ENCODE results near the gene CCDC191.
A peak's percentile ranks its signal among the peaks of the same experiment; 100 is the strongest.

CCDC191 gene, protein sequence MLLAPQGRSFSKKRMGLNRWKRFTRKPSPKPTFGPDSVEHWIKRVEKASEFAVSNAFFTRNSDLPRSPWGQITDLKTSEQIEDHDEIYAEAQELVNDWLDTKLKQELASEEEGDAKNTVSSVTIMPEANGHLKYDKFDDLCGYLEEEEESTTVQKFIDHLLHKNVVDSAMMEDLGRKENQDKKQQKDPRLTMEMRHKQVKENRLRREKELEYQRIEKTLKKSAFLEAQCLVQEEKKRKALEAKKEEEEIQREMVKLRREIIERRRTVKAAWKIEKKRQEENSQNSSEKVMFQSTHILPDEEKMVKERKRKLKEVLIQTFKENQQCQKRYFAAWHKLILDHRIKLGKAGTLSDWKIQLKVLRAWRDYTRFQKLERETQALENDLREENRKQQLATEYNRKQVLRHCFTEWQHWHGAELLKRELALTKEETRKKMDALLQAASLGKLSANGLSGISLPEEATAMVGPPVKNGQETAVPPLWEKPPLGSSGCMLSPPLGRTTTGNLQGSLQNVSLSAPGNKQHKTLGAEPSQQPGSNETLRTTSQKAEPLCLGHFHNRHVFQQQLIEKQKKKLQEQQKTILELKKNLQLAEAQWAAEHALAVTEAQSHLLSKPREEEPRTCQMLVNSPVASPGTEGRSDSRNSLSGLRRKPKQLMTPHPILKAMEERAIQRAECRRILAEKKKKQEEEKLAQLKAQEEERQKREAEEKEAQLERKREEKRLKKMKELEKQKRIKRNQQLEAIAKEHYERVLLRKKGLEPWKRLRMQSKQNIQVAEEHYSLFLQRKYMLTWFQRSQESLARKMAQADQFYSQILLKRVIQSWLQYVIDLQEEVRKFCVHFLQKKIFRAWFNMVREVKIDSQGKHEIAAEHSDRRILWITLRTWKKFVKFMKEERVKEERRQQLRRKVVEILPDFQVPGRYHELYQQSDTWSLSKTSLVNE

DNA sequence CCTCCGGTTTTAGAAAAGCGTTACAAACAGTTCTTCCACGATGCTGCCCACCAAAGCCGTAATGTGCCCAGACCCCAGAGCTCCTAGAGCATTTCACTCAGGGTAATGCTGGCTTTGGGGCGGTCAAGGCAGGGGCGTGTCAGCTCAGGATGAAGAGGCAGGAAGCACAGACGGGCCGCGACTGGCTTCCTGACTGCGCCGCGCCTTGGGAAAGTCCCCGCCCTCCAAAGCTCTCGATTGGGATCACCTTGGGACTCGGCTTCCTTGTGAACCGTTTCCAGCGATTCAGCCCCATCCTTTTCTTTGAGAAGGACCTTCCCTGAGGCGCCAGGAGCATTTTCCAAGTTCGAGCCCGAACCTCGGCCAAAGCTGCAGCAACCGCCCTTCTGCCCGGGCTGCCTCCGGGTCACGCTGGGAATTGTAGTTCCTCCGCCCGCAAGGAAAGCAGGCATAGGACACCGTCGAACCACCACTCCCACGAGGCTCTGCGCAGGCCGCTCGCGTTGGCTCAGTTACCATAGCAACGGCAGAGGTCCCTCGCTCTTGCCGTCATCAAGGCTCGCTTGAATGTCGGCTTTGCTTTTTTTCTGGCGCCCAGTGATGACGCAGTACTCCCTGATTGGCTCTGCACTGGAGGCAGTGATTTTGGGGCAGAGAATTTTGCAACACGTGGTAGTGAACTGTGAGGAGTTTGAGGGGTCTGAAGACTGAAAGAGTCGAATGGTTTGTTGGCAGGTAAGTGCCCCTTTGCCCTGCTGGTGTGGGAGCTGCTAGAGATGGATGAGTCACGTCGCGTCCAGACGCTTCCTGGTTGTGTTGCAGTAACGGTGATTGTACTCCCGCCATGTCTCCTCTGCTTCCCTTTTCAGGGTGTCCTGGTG lies at the start of gene CCDC191, which contains the start of gene QTRT2:
Gene CCDC191, minus strand, starts transcription at position 397 of the 881 bp plus-strand sequence. Its CDS starts 60 bp downstream, at position 337.
Gene QTRT2, plus strand, starts transcription at position 608 of the 881 bp plus-strand sequence. CDS start 8,521 bp downstream, outside the sequence.
- DNase-seq = peak; percentile 98 to 100

GRCh38 chr3:114104414-114104813 lies 48.1 kb upstream of the CCDC191 start:
- no peak for DNase-seq

DNA sequence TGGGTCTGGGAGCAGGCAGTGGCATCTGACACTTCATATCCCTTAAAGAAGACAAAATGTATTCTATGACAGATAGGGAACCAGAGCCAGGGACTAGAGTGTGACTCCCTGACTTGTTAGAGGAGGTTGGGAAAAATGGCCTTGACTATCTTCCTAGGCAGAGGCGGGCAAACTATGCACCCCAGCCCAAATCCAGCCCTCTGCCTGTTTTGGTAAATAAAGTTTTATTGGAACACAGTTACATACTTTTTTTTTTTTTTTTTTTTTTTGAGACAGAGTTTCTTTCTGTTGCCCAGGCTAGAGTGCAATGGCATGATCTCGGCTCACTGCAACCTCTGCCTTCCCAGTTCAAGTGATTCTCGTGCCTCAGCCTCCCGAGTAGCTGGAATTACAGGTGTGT lies 47.5 kb upstream of the CCDC191 start:
- no peak for DNase-seq

GRCh38 chr3:114103181-114103580 lies 46.9 kb upstream of the CCDC191 start:
- no peak for DNase-seq

- DNase-seq = no peak
Measured at GRCh38 chr3:114101101-114101500, 44.8 kb upstream of the CCDC191 start.

GRCh38 chr3:114095796-114096195 lies 39.5 kb upstream of the CCDC191 start:
- no peak for DNase-seq

GRCh38 chr3:114093596-114093995 lies 37.3 kb upstream of the CCDC191 start:
- DNase-seq = peak in 1 of 2 experiments; percentile 28

GRCh38 chr3:114093016-114093380 lies 36.7 kb upstream of the CCDC191 start:
- DNase-seq = no peak

DNA sequence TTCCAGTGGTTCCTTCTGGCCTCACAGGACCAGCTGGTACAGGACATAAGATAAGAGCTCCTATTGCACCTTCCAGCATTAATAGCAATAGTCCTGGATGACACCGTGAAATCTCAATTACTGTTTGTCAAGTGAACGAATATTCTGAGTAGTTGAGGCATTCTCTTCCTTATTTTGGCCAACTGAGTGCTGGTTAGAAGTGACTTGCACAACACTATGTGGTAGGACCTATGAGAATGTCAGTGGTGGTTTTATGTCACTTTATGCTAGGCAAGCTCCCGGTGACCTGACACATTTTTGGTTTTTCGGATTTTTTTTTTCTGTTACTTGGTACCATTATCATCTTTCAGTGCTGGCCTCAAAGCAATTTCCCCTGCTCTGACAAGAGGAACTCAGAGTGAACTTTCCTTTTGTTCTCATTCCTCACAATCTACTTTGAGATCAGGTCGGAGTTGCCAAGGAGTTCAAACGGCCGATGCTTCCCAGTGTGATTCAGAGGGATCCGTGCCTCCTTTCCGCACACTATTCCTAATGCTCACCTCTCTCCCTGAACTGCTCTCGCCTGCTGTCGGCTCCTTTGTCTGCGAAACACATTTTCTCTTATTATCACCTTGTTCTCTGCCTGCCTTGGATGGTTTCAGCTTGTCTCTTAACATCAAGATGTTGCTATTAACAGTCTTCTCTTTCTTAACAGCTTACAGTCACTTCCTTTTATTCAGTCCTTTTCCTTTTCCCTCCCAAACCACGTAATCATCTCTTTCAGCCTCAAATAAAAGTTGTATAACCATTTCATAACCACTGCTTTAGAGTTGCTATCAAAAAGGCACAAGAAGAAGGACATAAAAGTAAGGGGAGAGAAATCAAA lies 36.1 kb upstream of the CCDC191 start:
- DNase-seq = no peak

DNA sequence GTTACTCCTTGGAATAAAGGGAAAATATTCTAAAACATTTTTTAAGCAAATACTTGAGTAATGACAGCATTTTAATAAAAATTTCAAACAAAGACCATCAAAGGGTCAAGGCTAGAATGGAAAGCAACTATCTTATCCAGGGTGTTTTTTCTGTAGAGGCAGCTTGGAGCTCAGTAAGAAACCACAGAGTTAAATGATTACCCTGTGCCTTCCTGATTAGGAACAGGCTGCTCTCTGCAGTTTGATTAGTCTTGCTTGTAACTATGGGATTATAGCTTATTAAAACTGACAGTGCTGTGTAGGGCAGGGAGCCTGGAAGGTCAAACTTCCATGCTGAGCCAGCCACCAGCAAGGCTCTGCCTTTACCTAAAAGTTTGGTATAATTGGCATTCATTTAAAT lies 33.3 kb upstream of the CCDC191 start:
- DNase-seq = no peak

GRCh38 chr3:114086356-114086755 lies 30.0 kb upstream of the CCDC191 start:
- DNase-seq = no peak

GRCh38 chr3:114083112-114083511 lies 26.8 kb upstream of the CCDC191 start:
- DNase-seq = no peak

- no peak for DNase-seq
Measured at GRCh38 chr3:114081037-114081436, 24.7 kb upstream of the CCDC191 start.

- DNase-seq = no peak
Measured at GRCh38 chr3:114080201-114080600, 23.9 kb upstream of the CCDC191 start.

GRCh38 chr3:114079761-114080160 lies 23.4 kb upstream of the CCDC191 start:
- no peak for DNase-seq

GRCh38 chr3:114078126-114078525 lies 21.8 kb upstream of the CCDC191 start:
- no peak for DNase-seq

GRCh38 chr3:114076711-114077110 lies 20.4 kb upstream of the CCDC191 start:
- no peak for DNase-seq

GRCh38 chr3:114071786-114072185 lies 15.5 kb upstream of the CCDC191 start:
- no peak for DNase-seq

GRCh38 chr3:114068336-114068735 lies 12.0 kb upstream of the CCDC191 start:
- no peak for DNase-seq

- DNase-seq = no peak
Measured at GRCh38 chr3:114067804-114068203, 11.5 kb upstream of the CCDC191 start.

GRCh38 chr3:114060906-114061655 lies 4.8 kb upstream of the CCDC191 start:
- DNase-seq = no peak
